ENCODE results near the gene ARHGAP23.

GRCh38 chr17:38424297-38424972, 3.8 kb upstream of the ARHGAP23 start:
- TF ChIP-seq CTCF (conservative IDR thresholded peaks at IDR 0.05 in 1 of 2, IDR thresholded peaks at IDR 0.05 in 1 of 2; ENCODE audit: extremely low read depth in 1 of 2, insufficient read depth in 1 of 2, low read depth in 1 of 2, low read length in 2 of 2), result no peak
- TF ChIP-seq EZH2 (IDR thresholded peaks at IDR 0.05; ENCODE audit: borderline replicate concordance, low read length), result no peak

Data from mammary epithelial cell (primary cell).